Ectodermal cell (in vitro differentiated cells): ENCODE results near the gene GPD1.

ENCODE experiments used
- H3K27ac ChIP-seq: 2 replicates; pipeline ENCODE4 v1.7.0; 2013; ENCODE audit warnings: mild to moderate bottlenecking, low read depth, low read length; ENCODE audit not compliant: insufficient read depth, poor library complexity, severe bottlenecking
- H3K27me3 ChIP-seq: 2 replicates; pipeline ENCODE4 v1.7.0; 2013; ENCODE audit warnings: mild to moderate bottlenecking, low read length; ENCODE audit not compliant: insufficient read depth, control insufficient read depth, poor library complexity, severe bottlenecking
- H3K36me3 ChIP-seq: one replicate; pipeline ENCODE4 v1.7.0; 2013; ENCODE audit warnings: low read length; ENCODE audit not compliant: control insufficient read depth, insufficient read depth
- H3K4me1 ChIP-seq: one replicate; pipeline ENCODE4 v1.7.0; 2013; ENCODE audit warnings: low read length; ENCODE audit not compliant: control insufficient read depth, insufficient read depth
- H3K4me3 ChIP-seq: 2 replicates; pipeline ENCODE4 v1.7.0; 2013; ENCODE audit warnings: low read depth, low read length, control low read depth; ENCODE audit not compliant: insufficient read depth
- H3K9me3 ChIP-seq: 2 replicates; pipeline ENCODE4 v1.7.0; 2013; ENCODE audit warnings: mild to moderate bottlenecking, low read length, moderate library complexity; ENCODE audit not compliant: control insufficient read depth
- whole genome bisulfite sequencing, 2 experiments: methylation state at CpG; one replicate each; pipeline ENCODE4 v1.1.7; 2013; ENCODE audit warnings: missing lambda C conversion rate in 2 of 2; 5-methylcytosine and 5-hydroxymethylcytosine counted together

Gene GPD1

GRCh38 chr12:50107416-50108268 lies 3.8 kb downstream of the GPD1 start:
- Histone ChIP-seq H3K4me3 (no peak overlapping the region), H3K9me3 (no peaks in the 10 kb centered on the region), H3K27ac (no peak overlapping the region), H3K36me3 (no peaks in the 10 kb centered on the region), H3K4me1 (peaks cover 27% of the 10 kb centered on the region), H3K27me3 (no peaks in the 10 kb centered on the region)
- WGBS, 2 experiments: 94 to 95% methylated on average over 17 of the region's 17 CpGs

GRCh38 chr12:50109319-50109718 lies 5.5 kb downstream of the GPD1 start:
- H3K27me3 ChIP-seq: no peaks in the 10 kb centered on the region
- H3K9me3 ChIP-seq: no peaks in the 10 kb centered on the region
- 95 to 97% methylated on average over 3 of the region's 3 CpGs for WGBS, 2 experiments
- peaks cover 25% of the 10 kb centered on the region for H3K4me1 ChIP-seq
- no peak overlapping the region for H3K27ac ChIP-seq
- no peaks in the 10 kb centered on the region for H3K36me3 ChIP-seq
- no peak overlapping the region for H3K4me3 ChIP-seq

GRCh38 chr12:50110127-50110761 lies 6.4 kb downstream of the GPD1 start:
- no peaks in the 10 kb centered on the region for H3K27me3 ChIP-seq
- no peak overlapping the region for H3K4me3 ChIP-seq
- H3K36me3 ChIP-seq: no peaks in the 10 kb centered on the region
- H3K9me3 ChIP-seq: no peaks in the 10 kb centered on the region
- H3K4me1 ChIP-seq: peaks cover 25% of the 10 kb centered on the region
- no peak overlapping the region for H3K27ac ChIP-seq
- WGBS, 2 experiments: 63 to 67% methylated on average over 8 of the region's 8 CpGs

- no peaks in the 10 kb centered on the region for H3K36me3 ChIP-seq
- no peaks in the 10 kb centered on the region for H3K9me3 ChIP-seq
- H3K4me1 ChIP-seq: peaks cover 25% of the 10 kb centered on the region
- no peaks in the 10 kb centered on the region for H3K27me3 ChIP-seq
- 71 to 72% methylated on average over 7 of the region's 7 CpGs for WGBS, 2 experiments
- no peak overlapping the region for H3K27ac ChIP-seq
- no peak overlapping the region for H3K4me3 ChIP-seq
These were observed 7.0 kb downstream of the GPD1 start for GRCh38 chr12:50110762-50111351.

- WGBS, 2 experiments: 11% methylated on average over 19 of the region's 19 CpGs
- no peaks in the 10 kb centered on the region for H3K9me3 ChIP-seq
These were observed 7.5 kb downstream of the GPD1 start for GRCh38 chr12:50111395-50111692.

GRCh38 chr12:50111693-50112455 lies 8.1 kb downstream of the GPD1 start, which contains the start of gene COX14:
COX14 (plus strand) TSS chr12:50112236; CDS start chr12:50120044, 7,808 bp downstream.
- Histone ChIP-seq H3K4me1 (peaks cover 25% of the 10 kb centered on the region), H3K27ac (peak within 1 kb of the TSS; percentile 87), H3K9me3 (no peaks in the 10 kb centered on the region), H3K4me3 (peak within 1 kb of the TSS; percentile 78), H3K27me3 (no peaks in the 10 kb centered on the region), H3K36me3 (no peaks in the 10 kb centered on the region)
- WGBS, 2 experiments: 0% methylated on average over 59 of the region's 59 CpGs

More at GRCh38 chr12:50111395-50111692, 7.5 kb downstream of the GPD1 start:
- no peaks in the 10 kb centered on the region for H3K27me3 ChIP-seq
- H3K4me1 ChIP-seq: peaks cover 25% of the 10 kb centered on the region
- H3K4me3 ChIP-seq: peak overlapping the region; percentile 11
- no peak overlapping the region for H3K27ac ChIP-seq
- H3K36me3 ChIP-seq: no peaks in the 10 kb centered on the region

- Histone ChIP-seq H3K36me3 (no peaks in the 10 kb centered on the region), H3K27me3 (no peaks in the 10 kb centered on the region), H3K4me1 (peaks cover 25% of the 10 kb centered on the region), H3K27ac (peak overlapping the region; percentile 87), H3K9me3 (no peaks in the 10 kb centered on the region), H3K4me3 (peak overlapping the region; percentile 78)
- 33 to 36% methylated on average over 26 of the region's 26 CpGs for WGBS, 2 experiments
These were observed 8.8 kb downstream of the GPD1 start for GRCh38 chr12:50112456-50113218.

- peaks cover 3% of the 10 kb centered on the region for H3K4me1 ChIP-seq
- WGBS, 2 experiments: 91 to 95% methylated on average over 6 of the region's 6 CpGs
- no peaks in the 10 kb centered on the region for H3K27me3 ChIP-seq
- H3K27ac ChIP-seq: no peak overlapping the region
- H3K9me3 ChIP-seq: no peaks in the 10 kb centered on the region
- no peaks in the 10 kb centered on the region for H3K36me3 ChIP-seq
- H3K4me3 ChIP-seq: no peak overlapping the region
These were observed 13.3 kb downstream of the GPD1 start for GRCh38 chr12:50117057-50117622.

- H3K4me1 ChIP-seq: no peaks in the 10 kb centered on the region
- WGBS, 2 experiments: 96 to 97% methylated on average over 2 of the region's 2 CpGs
- no peaks in the 10 kb centered on the region for H3K36me3 ChIP-seq
- H3K9me3 ChIP-seq: no peaks in the 10 kb centered on the region
- H3K27ac ChIP-seq: no peak overlapping the region
- H3K27me3 ChIP-seq: no peaks in the 10 kb centered on the region
- no peak overlapping the region for H3K4me3 ChIP-seq
These were observed 15.6 kb downstream of the GPD1 start for GRCh38 chr12:50119387-50119786.
